Stimulated activated CD4-positive, alpha-beta T cell treated with anti-CD3 and anti-CD28 coated beads, Interleukin-4, amount 100 ng/mL, for 48 hours (primary cell): ENCODE results near the gene SNX30.

Experiments
- DNase-seq, 2 donors: peaks; one replicate each; pipeline ENCODE4 v3.0.0-alpha.2; 2020; ENCODE audit warnings: low read depth in 2 of 2

The SNX30 gene

DNA sequence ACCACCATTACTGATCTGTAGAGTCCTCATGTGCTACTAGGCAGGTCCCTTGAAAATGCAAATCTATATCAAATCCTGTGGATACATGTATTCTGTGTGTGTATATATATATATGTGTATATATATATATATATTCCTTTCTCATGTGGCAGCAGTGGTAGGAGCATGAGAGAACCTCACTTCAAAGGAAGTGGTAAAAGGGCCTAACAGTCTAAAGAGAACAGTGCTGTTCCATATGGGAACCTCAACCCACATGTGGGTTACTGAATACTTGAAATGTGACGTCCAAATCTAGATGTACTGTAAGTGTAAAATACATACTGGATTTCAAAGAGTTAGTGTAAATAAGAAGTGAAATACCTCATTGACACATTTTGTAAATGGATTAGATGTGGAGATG lies 134.8 kb downstream of the SNX30 start:
- DNase-seq: no peak

DNA sequence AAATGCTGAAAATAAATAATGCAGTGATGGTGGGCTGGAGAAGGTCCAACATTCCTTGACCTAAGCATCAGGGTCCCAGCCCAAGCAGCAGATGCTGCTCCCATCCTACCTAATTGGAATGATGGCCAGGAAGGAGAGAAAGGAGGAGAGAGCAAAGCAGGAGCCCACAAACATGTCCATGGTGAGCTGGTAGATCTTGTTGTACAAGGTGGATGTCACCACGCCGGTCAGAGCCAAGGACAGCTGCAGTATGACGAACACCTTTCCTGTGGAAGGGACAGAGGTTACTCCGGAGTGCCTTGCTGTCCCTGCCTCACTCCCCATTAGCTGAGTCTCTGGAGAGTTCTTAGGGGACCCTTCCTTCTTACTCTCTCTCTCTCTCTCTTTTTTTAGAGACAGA lies 135.8 kb downstream of the SNX30 start:
- no peak for DNase-seq

DNA sequence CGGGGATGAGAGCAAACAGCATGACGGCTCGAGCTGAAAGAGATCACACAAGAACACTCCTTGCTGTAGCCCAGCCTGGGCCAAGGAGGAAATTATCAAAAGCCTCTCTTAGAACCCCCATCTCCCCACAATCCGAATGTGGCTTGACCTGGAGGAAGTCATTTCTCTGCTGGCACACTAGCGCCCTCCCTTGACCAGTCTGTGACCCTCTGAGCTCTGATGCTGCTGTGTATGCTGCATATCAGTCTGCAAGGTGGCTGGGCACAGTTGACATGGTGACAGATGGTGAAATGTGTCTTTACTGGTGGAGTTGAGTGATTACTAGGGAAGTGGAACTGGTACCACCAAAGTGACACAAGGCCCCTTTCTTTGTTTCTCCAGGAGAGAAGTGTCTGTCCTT lies 136.8 kb downstream of the SNX30 start:
- DNase-seq: no peak

DNA sequence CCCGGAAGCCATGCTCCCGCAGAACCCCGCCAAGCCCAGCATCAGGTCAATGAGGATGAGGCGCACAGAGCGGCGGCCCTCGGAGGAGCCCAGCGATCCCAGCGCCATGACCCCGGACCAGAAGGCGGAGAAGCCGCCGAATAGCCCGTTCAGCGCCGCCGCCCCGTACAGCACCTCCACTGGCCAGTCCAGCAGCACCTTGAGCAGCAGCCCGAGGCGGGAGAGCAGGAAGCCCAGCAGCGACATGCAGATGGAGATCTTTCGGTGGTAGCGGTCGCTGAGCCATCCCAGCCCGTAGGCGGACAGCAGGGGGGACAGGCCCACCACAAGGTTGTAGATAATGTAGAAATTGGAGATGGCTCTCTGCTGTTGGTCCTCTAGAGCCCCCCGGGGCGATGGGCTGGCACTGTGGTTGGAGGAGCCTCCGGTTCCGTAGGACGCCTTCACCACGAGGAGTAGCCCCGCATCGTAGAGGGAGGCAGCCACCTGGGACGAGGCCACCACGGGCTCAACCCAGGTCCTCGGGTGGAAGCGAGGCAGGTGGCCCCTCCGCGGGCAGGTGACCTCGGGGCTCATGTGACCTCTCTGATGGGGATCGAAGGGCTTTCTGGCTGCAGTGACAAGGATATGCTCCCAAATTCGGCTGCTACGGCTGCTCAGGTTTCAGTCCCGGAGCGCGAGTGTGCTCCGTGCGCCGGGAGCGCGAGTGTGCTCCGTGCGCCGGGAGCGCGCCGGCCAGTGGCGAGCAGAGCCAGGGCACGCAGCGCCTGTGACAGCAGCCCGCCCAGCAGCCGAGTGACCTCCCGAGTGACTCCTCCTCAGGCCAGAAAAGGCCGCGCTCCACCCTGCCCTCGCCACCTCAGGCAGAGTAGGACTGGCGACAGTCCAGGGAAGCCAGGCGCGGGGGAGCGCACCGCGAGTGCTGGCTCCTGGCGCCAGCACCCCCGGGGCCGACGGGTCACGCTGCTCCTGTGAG lies 139.8 kb downstream of the SNX30 start, which contains the start of gene SLC46A2:
Gene SLC46A2 (minus strand): TSS at position 771 of the 976 bp plus-strand sequence. CDS start 195 bp downstream, at position 576.
- no peak for DNase-seq

DNA sequence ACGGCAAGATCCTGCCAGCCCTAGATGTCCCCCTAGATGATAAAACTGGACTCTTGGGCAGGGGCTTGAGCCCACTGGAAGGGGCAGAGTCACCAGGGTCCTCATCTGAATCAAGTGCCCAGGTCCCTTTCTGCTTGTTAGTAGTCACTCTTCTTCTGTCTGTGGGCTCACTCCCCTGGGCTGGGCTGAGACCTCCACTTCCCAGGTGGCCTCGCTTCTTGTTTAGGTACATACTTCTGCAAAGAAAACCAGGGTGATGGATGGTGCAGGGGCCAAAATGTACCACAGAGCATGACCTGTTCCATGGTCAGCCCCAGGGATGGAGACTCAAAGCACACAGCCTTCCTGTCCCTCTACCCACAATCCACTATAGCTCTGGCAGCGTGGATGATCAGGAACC lies 141.0 kb downstream of the SNX30 start:
- no peak for DNase-seq

DNA sequence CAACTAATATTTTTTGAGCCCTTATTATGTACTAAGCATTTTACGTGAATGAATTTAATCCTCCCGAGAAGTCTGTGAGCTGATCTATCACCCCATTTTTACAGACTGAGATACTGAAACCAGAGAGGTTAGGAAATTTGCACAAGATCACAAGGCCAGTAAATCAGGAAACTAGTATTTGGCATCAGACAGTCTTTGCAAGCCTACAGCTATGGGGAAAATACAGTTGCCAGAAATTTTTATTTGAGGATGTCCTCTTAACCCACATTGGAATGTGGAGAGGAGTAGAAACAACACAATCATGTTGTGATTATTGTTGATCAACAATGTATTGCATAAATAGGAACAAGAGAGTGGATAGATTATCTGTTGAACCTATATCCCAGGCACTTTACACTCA lies 142.4 kb downstream of the SNX30 start:
- DNase-seq: no peak

DNA sequence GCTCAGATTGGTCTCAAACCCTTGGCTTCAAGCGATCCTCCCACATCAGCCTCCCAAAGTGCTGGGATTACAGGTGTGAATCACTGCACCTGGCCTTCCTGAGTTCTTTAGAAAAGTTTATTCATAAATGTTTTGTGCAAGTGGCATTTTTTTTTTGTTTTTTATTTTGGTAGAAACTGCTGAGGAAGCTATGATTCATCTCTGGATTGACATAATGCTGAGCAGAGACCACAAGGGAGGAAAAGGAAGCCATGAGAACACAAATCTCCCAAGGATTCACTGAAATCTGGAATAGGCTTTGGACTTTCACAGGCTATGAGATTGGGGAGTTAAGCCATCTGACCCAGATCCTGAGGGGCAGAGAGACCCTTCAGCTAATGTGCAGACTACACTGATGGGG lies 143.5 kb downstream of the SNX30 start:
- no peak for DNase-seq

DNA sequence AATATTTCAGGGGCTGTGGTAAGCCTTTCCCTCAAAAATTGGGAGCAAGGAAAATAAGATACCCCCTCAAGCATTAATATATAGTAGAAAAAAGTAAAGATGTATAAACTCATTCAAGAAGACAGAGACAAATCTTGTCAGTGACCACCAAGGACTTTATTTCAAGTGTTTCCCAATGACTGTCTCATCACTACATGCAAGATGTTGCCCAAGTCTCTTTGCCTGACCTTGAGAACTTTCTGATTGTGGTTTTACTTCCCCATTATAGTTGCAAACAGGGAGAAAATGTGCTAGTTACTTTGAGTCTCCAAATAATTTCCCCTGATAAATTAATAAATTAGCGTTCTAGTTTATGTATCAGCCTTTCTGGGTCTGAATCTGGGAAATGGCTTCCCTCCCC lies 144.1 kb downstream of the SNX30 start:
- DNase-seq: no peak

DNA sequence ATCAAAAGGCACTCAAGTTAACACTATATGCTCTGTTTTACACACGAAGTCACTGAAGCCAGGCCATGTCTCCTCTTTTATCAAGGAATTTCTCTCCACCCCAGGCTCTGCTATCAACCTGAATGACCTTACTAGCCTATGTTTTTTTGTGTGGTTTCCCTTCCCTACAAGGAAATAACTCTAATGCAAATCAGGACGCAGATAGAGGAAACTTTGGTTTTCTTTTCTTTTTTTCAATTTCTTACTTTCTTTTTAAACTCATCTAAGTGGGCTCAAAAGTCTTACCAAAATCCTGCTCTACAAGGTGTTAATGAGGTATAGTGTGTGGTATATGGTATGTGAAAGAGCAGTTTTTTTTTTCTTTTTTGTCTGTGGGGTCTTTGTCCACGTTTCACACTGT lies 145.6 kb downstream of the SNX30 start:
- DNase-seq: no peak

DNA sequence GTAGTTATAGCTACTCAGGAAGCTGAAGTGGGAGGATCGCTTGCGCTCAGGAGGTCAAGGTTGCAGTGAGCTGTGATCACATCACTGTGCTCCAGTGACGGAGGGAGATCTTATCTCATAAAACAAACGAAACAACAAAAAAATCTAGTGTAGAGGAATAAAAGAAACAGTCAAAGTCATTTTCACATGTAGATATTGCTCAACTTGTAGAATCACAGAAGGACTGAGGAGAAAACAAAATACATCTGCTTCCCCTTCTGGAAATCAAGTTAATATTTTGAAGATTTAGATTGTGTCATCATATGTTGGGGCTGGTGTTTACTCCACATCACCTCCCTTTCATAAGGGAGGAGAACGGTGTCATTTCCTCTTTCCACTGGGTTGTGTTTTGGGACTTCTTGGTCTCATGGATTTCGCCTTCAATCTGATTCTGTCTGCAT lies 148.3 kb downstream of the SNX30 start:
- DNase-seq: no peak

DNA sequence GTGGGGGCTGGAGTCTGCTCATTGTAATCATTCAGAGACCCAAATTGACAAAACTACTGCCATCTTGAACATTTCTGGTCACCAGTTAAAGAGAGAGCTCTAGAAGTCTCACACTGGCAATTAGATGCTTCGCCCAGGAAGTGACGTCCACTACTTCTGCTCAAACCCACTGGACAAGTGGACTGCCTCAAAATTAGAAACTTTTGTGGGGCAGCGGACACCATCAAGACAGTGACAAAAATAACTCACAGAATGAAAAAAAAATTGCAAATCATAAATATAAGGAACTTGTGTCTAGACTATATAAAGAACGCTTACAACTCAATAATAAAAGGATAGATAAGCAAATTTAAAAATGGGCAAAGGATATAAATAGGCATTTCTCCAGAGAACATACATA lies 149.9 kb downstream of the SNX30 start:
- no peak for DNase-seq

DNA sequence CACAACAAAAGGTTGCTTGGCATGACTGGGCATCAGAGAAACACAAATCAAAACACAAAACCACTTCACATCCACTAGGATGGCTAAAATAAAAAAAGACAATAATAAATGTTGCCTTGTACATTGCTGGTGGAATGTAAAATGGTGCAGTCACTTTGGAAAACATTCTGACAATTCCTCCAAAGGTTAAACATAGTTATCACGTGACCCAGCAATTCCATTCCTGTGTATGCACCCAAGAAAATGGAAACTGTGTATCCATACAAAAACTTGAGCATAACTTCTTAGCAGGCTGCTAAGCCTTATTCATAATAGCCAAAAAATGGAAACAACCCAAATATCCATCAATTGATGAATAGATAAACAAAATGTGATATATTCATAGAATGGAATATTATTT lies 150.3 kb downstream of the SNX30 start:
- no peak for DNase-seq

DNA sequence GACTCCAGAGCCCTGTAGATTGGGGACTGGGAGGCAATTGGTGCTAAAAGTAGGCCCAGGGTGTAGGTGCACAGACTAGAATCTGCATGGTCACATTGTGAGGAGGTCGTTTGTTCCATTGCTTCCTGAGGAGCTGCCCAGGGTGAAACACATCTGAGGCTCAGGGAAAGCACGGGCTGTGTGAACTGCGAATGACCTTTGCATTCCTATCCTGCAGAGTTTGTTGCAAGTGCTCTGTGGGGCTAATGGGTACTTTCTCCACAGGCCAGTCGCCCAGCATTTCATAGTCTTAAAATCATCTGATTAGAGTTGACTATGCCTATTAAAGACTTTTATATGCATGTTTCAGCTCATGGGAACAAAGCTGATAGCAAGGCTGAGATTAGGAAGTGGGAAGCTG lies 154.5 kb downstream of the SNX30 start:
- DNase-seq: no peak

DNA sequence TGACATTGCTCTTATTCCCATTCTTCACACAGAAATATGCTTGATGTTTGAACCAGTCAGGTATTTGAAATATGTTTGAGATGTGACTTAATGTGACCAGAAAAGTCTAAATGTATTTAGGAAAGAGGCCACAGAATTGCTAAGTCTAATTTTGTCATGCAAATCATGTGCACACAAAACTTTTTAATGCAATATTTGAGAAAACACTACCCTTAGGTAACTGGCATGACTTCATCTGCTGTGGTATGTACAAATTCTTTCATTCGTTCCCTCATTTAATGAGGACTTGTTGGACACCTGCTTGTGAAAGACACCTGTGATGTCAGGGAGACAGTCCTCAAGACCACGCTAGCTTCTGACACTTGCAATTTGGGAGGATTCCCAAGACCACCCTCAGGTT lies 161.2 kb downstream of the SNX30 start:
- DNase-seq: no peak

DNA sequence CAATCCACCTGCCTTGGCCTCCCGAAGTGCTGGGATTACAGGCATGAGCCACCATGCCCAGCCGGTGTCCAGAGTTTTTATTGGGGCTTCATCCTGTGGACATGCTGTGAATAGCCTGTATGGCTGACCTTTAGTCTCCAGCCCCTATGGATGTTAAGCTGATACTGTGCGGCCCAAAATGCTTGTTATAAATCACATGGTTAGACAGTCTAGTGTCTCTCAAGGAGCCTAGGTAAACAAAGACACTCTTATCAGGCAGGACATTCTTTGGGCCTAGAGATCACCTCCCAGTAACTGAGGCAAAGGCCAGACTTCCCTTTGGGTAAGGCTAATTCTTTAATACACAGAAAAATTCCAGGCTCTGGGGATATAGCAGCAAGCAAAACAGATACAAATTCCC lies 162.1 kb downstream of the SNX30 start:
- DNase-seq: no peak

DNA sequence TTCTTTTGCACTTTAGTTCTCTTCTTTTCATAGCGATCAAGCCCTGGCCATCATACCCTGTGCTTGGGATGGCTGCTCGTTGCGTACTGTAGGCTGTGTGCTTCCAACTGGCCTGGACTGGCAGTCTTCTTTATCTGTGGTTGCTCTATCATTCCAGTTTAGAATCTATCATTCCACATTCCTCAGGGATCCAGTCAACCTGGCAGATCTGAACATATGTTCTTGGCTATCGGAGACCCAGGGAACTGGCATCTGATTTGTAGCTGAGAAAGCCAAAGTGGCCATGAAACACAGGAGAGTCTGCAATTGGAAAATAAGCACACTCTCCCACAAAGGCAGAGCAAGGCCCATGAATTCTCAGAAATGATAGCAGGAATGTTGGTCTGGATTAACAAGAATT lies 162.8 kb downstream of the SNX30 start:
- DNase-seq: no peak

DNA sequence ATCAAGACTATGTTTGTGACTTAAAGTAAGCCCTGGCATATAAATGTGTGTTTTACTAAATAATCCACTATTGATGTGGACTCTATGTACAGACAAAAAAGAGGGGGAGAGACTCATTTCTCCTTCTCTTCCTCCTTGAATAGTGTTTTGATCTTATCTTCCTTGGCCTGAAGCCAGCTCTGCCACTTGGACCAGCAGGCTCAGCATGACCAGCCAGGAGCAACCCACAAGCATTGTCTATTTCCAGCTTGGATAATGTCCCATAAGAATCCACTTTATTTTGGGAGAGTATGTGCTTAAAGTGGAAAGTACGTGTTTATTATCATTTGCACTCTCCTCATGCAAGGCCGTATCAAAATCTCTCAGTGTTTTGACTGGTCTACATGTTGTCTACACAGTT lies 164.0 kb downstream of the SNX30 start:
- DNase-seq: no peak

DNA sequence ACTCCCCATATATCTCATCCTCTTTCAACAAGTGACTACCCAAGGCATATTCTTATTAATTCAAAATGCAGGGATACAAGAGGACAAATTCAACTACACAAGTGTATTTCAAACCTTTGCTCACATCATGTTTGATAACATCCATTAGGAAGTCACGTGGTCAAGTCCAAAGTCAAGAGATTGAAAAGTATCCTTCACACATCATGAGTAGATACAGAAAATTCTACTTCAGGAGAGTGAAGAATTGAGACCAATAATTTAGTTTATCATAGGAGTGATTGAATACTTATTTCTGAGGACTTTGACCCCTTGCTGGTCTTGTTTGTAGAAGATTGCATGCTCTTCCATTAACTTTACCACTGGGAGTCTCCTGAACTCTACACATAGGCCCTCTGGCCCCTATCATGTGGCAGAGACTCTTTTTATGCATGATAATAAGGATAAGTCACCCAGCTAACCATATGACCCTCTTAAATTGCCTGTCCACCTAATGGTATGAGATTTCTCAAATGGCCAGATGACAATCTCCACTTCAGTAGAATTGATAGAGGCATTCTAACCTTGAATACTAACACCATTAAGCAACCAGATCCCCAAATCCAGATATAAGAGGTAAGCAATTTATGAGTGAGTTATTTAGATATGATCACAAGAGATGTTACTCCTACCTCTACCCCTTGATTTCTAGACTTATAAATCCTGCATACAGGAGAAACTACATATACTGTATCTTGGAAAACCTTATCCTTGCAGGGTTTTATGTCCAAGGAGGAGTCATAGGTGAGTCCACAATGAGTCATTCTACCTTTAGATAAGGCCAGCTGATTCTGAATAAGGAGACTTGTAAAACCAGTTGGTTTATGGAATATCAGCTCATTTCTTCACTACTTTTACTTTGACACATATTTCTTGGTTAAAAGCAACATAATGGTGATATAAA lies 166.8 kb downstream of the SNX30 start:
- no peak for DNase-seq

DNA sequence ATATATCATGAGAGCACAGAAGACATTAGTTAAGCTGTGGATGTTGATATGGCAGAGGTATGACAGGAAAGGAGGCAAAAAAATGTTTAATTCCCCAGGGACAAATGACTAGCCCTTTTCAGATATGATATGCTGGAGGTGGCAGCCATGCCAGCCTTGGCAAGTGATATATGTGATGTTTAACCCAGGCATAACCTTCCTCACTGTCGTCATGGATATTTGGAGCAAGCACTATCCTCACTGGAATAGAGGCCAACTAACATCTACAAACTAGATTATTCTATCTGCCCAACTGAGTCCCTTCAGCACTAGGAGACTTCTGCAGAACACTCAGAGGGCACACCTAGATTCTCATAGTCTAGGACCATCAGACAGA lies 167.4 kb downstream of the SNX30 start:
- DNase-seq: no peak

DNA sequence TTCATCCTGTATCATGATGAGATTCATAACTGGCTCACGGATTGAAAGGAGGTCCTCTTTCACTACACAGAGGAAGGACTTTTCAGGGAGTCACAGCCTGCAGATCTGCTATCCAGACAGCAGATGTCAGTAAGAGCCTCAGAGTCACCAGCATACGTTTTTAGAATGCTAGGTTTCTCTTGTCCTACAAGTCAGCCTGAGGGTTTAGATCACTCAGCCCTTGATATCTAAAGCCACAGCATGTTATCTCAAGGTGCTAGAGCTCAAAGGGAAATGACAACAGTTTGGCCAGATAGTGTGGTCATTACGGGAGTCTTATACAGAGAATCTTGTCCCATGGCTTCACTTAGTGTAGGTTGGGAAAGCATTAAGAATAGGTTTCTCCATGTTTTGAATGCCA lies 171.0 kb downstream of the SNX30 start:
- DNase-seq: no peak
